Caco-2 (cell line): ENCODE results near the gene KRTAP9-2. TPM values are rescaled to one million over a fixed set of nuclear protein-coding genes. Genes with fewer than 3 reads are reported as not detected.

ENCODE experiments used
- BruUV-seq: library from RNA; stranded (reverse); fragments of 400-500 nt; replicated peaks from 2 replicates; lab custom pipeline; 2021; lab: Mats Ljungman, UMichigan
- CTCF ChIA-PET: fragments of 300-600 bp; sonication (Branson Sonifier 250); formaldehyde crosslinking; loops from one replicate; lab custom pipeline; 2022; ENCODE audit warnings: antibody characterized with exemption; lab: Charles Lee
- POLR2A ChIA-PET: fragments of 300-600 bp; sonication (Branson Sonifier 250); formaldehyde crosslinking; loops from one replicate; lab custom pipeline; 2022; ENCODE audit warnings: antibody characterized with exemption; lab: Charles Lee
- DNase-seq, 2 experiments: peaks; one replicate each; pipeline versions ENCODE4 v3.0.0 to v3.0.0-alpha.2; 2020 to 2022
- H3K27me3 ChIP-seq: replicated peaks from 2 replicates; pipeline ENCODE4 v1.6.0; 2011; ENCODE audit warnings: low read length; ENCODE audit not compliant: control insufficient read depth, insufficient read depth
- H3K36me3 ChIP-seq: 2 replicates; pipeline ENCODE4 v1.5.1; 2011; ENCODE audit warnings: low read length; ENCODE audit not compliant: control insufficient read depth, insufficient read depth
- H3K4me1 ChIP-seq: fragments of 250-450 bp; sonication (Bioruptor Pico); 2 replicates; pipeline ENCODE4 v1.5.1; 2020; ENCODE audit warnings: mild to moderate bottlenecking
- H3K4me3 ChIP-seq: 2 replicates; pipeline ENCODE4 v1.5.1; 2011; ENCODE audit warnings: low read depth, mild to moderate bottlenecking, control low read depth, low read length
- H3K9me3 ChIP-seq: fragments of 250-450 bp; sonication (Bioruptor Pico); 2 replicates; pipeline ENCODE4 v1.5.1; 2020; ENCODE audit warnings: mild to moderate bottlenecking, moderate library complexity
- H3K27ac Mint-ChIP-seq: one replicate; pipeline ENCODE4 v1.8.0; 2022; ENCODE audit warnings: mixed read lengths; ENCODE audit not compliant: unreplicated experiment
- H3K27me3 Mint-ChIP-seq: one replicate; pipeline ENCODE4 v1.8.0; 2022; ENCODE audit warnings: mixed read lengths; ENCODE audit not compliant: insufficient read depth, unreplicated experiment
- H3K36me3 Mint-ChIP-seq: one replicate; pipeline ENCODE4 v1.8.0; 2022; ENCODE audit warnings: mild to moderate bottlenecking, mixed read lengths; ENCODE audit not compliant: insufficient read depth, unreplicated experiment
- H3K4me1 Mint-ChIP-seq: one replicate; pipeline ENCODE4 v1.8.0; 2022; ENCODE audit warnings: low read depth, mixed read lengths; ENCODE audit not compliant: unreplicated experiment
- H3K4me3 Mint-ChIP-seq: one replicate; pipeline ENCODE4 v1.8.0; 2022; ENCODE audit warnings: mild to moderate bottlenecking, moderate library complexity, mixed read lengths; ENCODE audit not compliant: unreplicated experiment
- H3K9me3 Mint-ChIP-seq: one replicate; pipeline ENCODE4 v1.8.0; 2022; ENCODE audit warnings: mixed read lengths; ENCODE audit not compliant: unreplicated experiment
- intact Hi-C: fragments of 100-400 bp; cut with micrococcal nuclease; formaldehyde crosslinking; loops from one replicate; pipeline ENCODE4 v1.10.0; 2022; ENCODE audit not compliant: unreplicated experiment
- total RNA-seq: library from RNA; stranded (reverse); gene quantifications from 2 replicates; pipeline ENCODE4 v1.2.3, GENCODE V29; 2022
- TF ChIP-seq, protein P1 (sequence below), 2 experiments: fragments of 200-600 bp in 1 of 2; IDR thresholded peaks; 1 replicate in 1 of 2; 2 replicates in 1 of 2; pipeline versions ENCODE4 v1.5.1 to v1.8.0; 2011 to 2022; ENCODE audit warnings: antibody characterized with exemption in 1 of 2, control low read depth in 1 of 2, inconsistent platforms in 1 of 2, low read depth in 1 of 2, low read length in 1 of 2, mild to moderate bottlenecking in 1 of 2, moderate library complexity in 1 of 2; ENCODE audit not compliant: insufficient read depth in 1 of 2, severe bottlenecking in 1 of 2, unreplicated experiment in 1 of 2

The KRTAP9-2 gene
- total RNA-seq, 1 experiment from 2014 or later: not detected

DNA sequence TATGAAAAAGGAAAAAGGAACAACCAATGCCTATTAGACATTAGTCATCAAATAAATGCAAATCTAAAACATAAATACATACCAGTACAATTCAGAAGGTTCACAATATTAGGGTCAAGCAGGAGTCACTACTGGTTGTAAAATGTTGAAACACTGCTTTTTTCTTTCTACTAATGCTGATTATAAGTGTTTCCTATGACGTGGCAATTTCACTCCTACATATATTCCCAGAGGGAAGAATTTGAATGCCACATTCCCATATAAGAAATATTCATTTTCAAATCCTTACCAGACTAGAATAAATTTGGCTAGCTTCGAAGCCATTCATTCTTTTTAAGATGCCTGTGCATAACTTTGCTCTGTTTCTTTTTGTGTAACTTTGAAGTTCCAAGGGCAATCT, 2.6 kb upstream of the KRTAP9-2 start:
- Mint-ChIP-seq H3K27me3 (no peaks in the 10 kb centered on the region), H3K4me3 (no peak overlapping the region), H3K36me3 (no peaks in the 10 kb centered on the region), H3K27ac (no peak overlapping the region), H3K9me3 (no peaks in the 10 kb centered on the region), H3K4me1 (no peaks in the 10 kb centered on the region)
- no peaks in the 10 kb centered on the region for H3K4me1 ChIP-seq
- H3K36me3 ChIP-seq: no peaks in the 10 kb centered on the region
- ChIA-PET POLR2A (no interaction called here), CTCF (no interaction called here)
- no peak for DNase-seq
- H3K9me3 ChIP-seq: 0 out of 2 replicates have a peak, but pooled peaks cover 4% of the 10 kb centered on the region
- TF ChIP-seq, protein P1, sequence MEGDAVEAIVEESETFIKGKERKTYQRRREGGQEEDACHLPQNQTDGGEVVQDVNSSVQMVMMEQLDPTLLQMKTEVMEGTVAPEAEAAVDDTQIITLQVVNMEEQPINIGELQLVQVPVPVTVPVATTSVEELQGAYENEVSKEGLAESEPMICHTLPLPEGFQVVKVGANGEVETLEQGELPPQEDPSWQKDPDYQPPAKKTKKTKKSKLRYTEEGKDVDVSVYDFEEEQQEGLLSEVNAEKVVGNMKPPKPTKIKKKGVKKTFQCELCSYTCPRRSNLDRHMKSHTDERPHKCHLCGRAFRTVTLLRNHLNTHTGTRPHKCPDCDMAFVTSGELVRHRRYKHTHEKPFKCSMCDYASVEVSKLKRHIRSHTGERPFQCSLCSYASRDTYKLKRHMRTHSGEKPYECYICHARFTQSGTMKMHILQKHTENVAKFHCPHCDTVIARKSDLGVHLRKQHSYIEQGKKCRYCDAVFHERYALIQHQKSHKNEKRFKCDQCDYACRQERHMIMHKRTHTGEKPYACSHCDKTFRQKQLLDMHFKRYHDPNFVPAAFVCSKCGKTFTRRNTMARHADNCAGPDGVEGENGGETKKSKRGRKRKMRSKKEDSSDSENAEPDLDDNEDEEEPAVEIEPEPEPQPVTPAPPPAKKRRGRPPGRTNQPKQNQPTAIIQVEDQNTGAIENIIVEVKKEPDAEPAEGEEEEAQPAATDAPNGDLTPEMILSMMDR (IDR thresholded peaks at IDR 0.05; ENCODE audit: insufficient read depth in 1 of 2, low read depth in 1 of 2, low read length in 1 of 2, severe bottlenecking in 1 of 2, unreplicated experiment in 1 of 2): no peak
- H3K27me3 ChIP-seq: no peaks in the 10 kb centered on the region
- BruUV-seq: no TSS peak
- H3K4me3 ChIP-seq: no peak overlapping the region
- intact Hi-C loops: no loop called here

DNA sequence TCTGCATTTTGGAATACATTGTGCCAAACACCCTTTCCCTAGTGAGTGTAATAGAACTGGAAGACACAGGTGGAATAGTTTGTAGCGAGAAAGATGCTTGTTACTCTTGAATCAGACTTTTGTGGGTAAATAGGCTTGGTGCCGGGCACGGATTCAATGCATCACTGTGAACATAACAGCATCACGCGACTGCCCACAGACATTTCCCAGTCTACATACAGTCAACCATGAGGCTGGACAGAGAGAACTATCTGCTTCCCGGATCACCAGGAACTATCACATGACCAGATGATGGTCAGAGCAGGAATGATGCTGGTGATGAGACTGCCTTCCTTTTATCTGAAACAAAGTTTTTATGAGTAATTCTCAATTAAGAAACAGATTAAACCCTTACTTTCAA, 397 bp upstream of the KRTAP9-2 start:
- TF ChIP-seq, protein P1 (IDR thresholded peaks at IDR 0.05; ENCODE audit: insufficient read depth in 1 of 2, low read depth in 1 of 2, low read length in 1 of 2, severe bottlenecking in 1 of 2, unreplicated experiment in 1 of 2): no peak
- no peaks in the 10 kb centered on the region for H3K27me3 ChIP-seq
- intact Hi-C loops: no loop called here
- no peak overlapping the region for H3K4me3 ChIP-seq
- no peaks in the 10 kb centered on the region for H3K27me3 Mint-ChIP-seq
- no peak for DNase-seq
- ChIA-PET POLR2A (no interaction called here), CTCF (no interaction called here)
- no peaks in the 10 kb centered on the region for H3K36me3 ChIP-seq
- H3K9me3 Mint-ChIP-seq: no peaks in the 10 kb centered on the region
- H3K4me1 ChIP-seq: no peaks in the 10 kb centered on the region
- no peak overlapping the region for H3K27ac Mint-ChIP-seq
- H3K4me1 Mint-ChIP-seq: no peaks in the 10 kb centered on the region
- H3K4me3 Mint-ChIP-seq: no peak overlapping the region
- no TSS peak for BruUV-seq
- H3K36me3 Mint-ChIP-seq: no peaks in the 10 kb centered on the region
- no peaks in the 10 kb centered on the region for H3K9me3 ChIP-seq

DNA sequence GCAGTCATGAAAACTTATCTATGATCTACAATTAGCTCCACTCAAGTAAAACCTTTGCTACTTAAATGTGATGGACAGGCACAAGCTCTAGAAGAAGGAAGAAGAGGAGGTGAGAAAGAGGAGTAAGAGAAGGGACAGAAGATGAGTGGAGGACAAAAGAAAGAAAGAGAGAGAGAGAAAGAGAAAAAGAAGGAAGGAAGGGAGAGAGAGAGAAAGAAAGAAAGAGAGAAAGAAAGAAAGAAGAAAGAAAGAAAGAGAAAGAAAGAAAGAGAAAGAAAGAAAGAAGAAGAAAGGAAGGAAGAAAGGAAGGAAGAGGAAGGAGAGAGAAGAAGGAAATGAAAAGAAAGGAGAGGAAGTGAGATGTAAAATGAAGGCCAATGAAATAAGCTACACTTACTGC, 3.6 kb downstream of the KRTAP9-2 start:
- Mint-ChIP-seq H3K27me3 (peaks cover 4% of the 10 kb centered on the region), H3K4me3 (no peak overlapping the region), H3K36me3 (no peaks in the 10 kb centered on the region), H3K4me1 (no peaks in the 10 kb centered on the region), H3K27ac (no peak overlapping the region), H3K9me3 (no peaks in the 10 kb centered on the region)
- intact Hi-C loops: no loop called here
- H3K4me3 ChIP-seq: no peak overlapping the region
- ChIA-PET CTCF (interaction anchor here (0.7 kb wide), 1 partner anchor 335 kb away, joined by 5 read pairs; no protein-coding TSS in a partner anchor), POLR2A (no interaction called here)
- BruUV-seq: no TSS peak
- no peaks in the 10 kb centered on the region for H3K27me3 ChIP-seq
- no peaks in the 10 kb centered on the region for H3K9me3 ChIP-seq
- H3K36me3 ChIP-seq: no peaks in the 10 kb centered on the region
- TF ChIP-seq, protein P1 (IDR thresholded peaks at IDR 0.05; ENCODE audit: insufficient read depth in 1 of 2, low read depth in 1 of 2, low read length in 1 of 2, severe bottlenecking in 1 of 2, unreplicated experiment in 1 of 2): no peak
- no peaks in the 10 kb centered on the region for H3K4me1 ChIP-seq
- DNase-seq: no peak
